Panc1 (cell line): ENCODE results near the gene SLC25A39. TPM values are rescaled to one million over a fixed set of nuclear protein-coding genes. Genes with fewer than 3 reads are reported as not detected.

Source experiments
- ATAC-seq: fragments of 200-7000 bp; cut with Tn5 transposase; 2 replicates; pipeline ENCODE4 v1.9.1; 2020; ENCODE audit warnings: mild to moderate bottlenecking, moderate library complexity
- BruUV-seq: library from RNA; stranded (reverse); fragments of 400-500 nt; replicated peaks from 2 replicates; lab custom pipeline; 2021; lab: Mats Ljungman, UMichigan
- CTCF ChIA-PET: fragments of 300-600 bp; sonication (Branson Sonifier 250); formaldehyde crosslinking; loops from one replicate; lab custom pipeline; 2022; ENCODE audit warnings: antibody characterized with exemption; lab: Charles Lee
- POLR2A ChIA-PET: fragments of 300-600 bp; sonication (Branson Sonifier 250); formaldehyde crosslinking; loops from one replicate; lab custom pipeline; 2022; ENCODE audit warnings: antibody characterized with exemption; lab: Charles Lee
- DNase-seq: peaks from one replicate; pipeline ENCODE4 v3.0.0-alpha.2; 2010; ENCODE audit warnings: low read depth, low spot score
- H3K27ac ChIP-seq: 2 replicates; pipeline ENCODE4 v1.5.1; 2011; ENCODE audit warnings: mild to moderate bottlenecking, low read length, inconsistent platforms
- H3K27me3 ChIP-seq: fragments of 200-500 bp; sonication (Bioruptor generic); 2 replicates; pipeline ENCODE4 v1.6.0; 2014; ENCODE audit warnings: low read length, inconsistent platforms; ENCODE audit not compliant: control insufficient read depth, insufficient read depth
- H3K36me3 ChIP-seq: fragments of 200-500 bp; sonication (Bioruptor generic); 2 replicates; pipeline ENCODE4 v1.5.1; 2014; ENCODE audit warnings: inconsistent platforms, mild to moderate bottlenecking, low read length, moderate library complexity; ENCODE audit not compliant: control insufficient read depth, insufficient read depth
- H3K4me1 ChIP-seq: 2 replicates; pipeline ENCODE4 v1.5.1; 2011; ENCODE audit warnings: inconsistent platforms, mild to moderate bottlenecking, low read length, moderate library complexity; ENCODE audit not compliant: control insufficient read depth, insufficient read depth
- H3K4me3 ChIP-seq, 2 experiments: 2 replicates each; pipeline ENCODE4 v1.5.1; 2011 to 2012; ENCODE audit warnings: low read depth in 2 of 2, low read length in 2 of 2, mild to moderate bottlenecking in 2 of 2, inconsistent platforms in 1 of 2, moderate library complexity in 1 of 2
- H3K9me3 ChIP-seq: fragments of 200-500 bp; sonication (Bioruptor generic); 2 replicates; pipeline ENCODE4 v1.5.1; 2014; ENCODE audit warnings: low read depth, mild to moderate bottlenecking, inconsistent platforms, low read length, moderate library complexity; ENCODE audit not compliant: control insufficient read depth, insufficient read depth
- CTCF ChIP-seq: fragments of 450-650 bp; IDR thresholded peaks from 2 replicates; pipeline ENCODE4 v1.5.1; 2017; ENCODE audit warnings: mild to moderate bottlenecking
- POLR2AphosphoS5 ChIP-seq: IDR thresholded peaks from 2 replicates; pipeline ENCODE4 v1.6.1; 2012; ENCODE audit warnings: mild to moderate bottlenecking, low read depth, low read length, moderate library complexity
- REST ChIP-seq, 2 experiments: IDR thresholded peaks; 2 replicates each; pipeline ENCODE4 v1.6.1; 2011 to 2012; ENCODE audit warnings: low read depth in 2 of 2, control low read depth in 1 of 2, low read length in 1 of 2, mild to moderate bottlenecking in 1 of 2, moderate library complexity in 1 of 2; ENCODE audit not compliant: insufficient read depth in 1 of 2
- SIN3A ChIP-seq: IDR thresholded peaks from 2 replicates; pipeline ENCODE4 v1.6.1; 2012; ENCODE audit warnings: low read depth, mild to moderate bottlenecking, low read length, moderate library complexity, borderline replicate concordance; ENCODE audit not compliant: insufficient read depth
- TCF7L2 ChIP-seq: IDR thresholded peaks from 2 replicates; pipeline ENCODE4 v1.6.1; 2011; ENCODE audit warnings: mild to moderate bottlenecking, low read depth, low read length, inconsistent platforms
- in situ Hi-C: cut with HindIII; loops from 2 replicates; pipeline ENCODE4 v1.10.0; 2016; ENCODE audit warnings: low sequenced_read_pairs, low pct_unique_long_range_greater_than_20kb
- intact Hi-C: fragments of 100-400 bp; cut with micrococcal nuclease; formaldehyde crosslinking; loops from one replicate; pipeline ENCODE4 v1.10.0; 2022; ENCODE audit not compliant: unreplicated experiment
- total RNA-seq: library from RNA; stranded (reverse); gene quantifications from one replicate; pipeline ENCODE4 v1.2.1, GENCODE V29; 2021; ENCODE audit not compliant: unreplicated experiment

Gene SLC25A39
- total RNA-seq, 1 experiment from 2014 or later: 138 TPM

- BruUV-seq: no TSS peak
- ATAC-seq (no peak), DNase-seq (no peak)
- in situ Hi-C loops: no loop called here
- intact Hi-C loops: no loop called here
- ChIA-PET POLR2A (no interaction called here), CTCF (no interaction called here)
- H3K27ac ChIP-seq: no peak overlapping the region
- H3K4me3 ChIP-seq: no peak overlapping the region
- no peaks in the 10 kb centered on the region for H3K36me3 ChIP-seq
- H3K4me1 ChIP-seq: peaks cover 6% of the 10 kb centered on the region; the same call in 1 of the 2 replicates
- H3K9me3 ChIP-seq: no peaks in the 10 kb centered on the region
- TF ChIP-seq TCF7L2 (no peak), CTCF (no peak), POLR2AphosphoS5 (no peak), REST (IDR thresholded peaks at IDR 0.05; ENCODE audit: insufficient read depth in 1 of 2, low read depth in 2 of 2, low read length in 1 of 2) (no peak), SIN3A (no peak)
- no peaks in the 10 kb centered on the region for H3K27me3 ChIP-seq
Observed at GRCh38 chr17:44360826-44361225, 36.2 kb upstream of the SLC25A39 start.

- no peaks in the 10 kb centered on the region for H3K9me3 ChIP-seq
- intact Hi-C loops: no loop called here
- no peak for TF ChIP-seq TCF7L2
- TF ChIP-seq SIN3A: no peak
- TF ChIP-seq REST (IDR thresholded peaks at IDR 0.05; ENCODE audit: insufficient read depth in 1 of 2, low read depth in 2 of 2, low read length in 1 of 2): no peak
- TF ChIP-seq POLR2AphosphoS5: no peak
- TF ChIP-seq CTCF: no peak
Observed at GRCh38 chr17:44360144-44360533, 35.5 kb upstream of the SLC25A39 start.

More at GRCh38 chr17:44360144-44360533, 35.5 kb upstream of the SLC25A39 start:
- in situ Hi-C loops: no loop called here
- ATAC-seq: no peak
- ChIA-PET POLR2A (no interaction called here), CTCF (interaction anchor here (0.9 kb wide), 1 partner anchor 124 kb away, joined by 3 read pairs; no protein-coding TSS in a partner anchor)
- Histone ChIP-seq H3K27me3 (no peaks in the 10 kb centered on the region), H3K4me1 (peaks cover 6% of the 10 kb centered on the region; the same call in 1 of the 2 replicates), H3K4me3 (no peak overlapping the region), H3K27ac (no peak overlapping the region), H3K36me3 (no peaks in the 10 kb centered on the region)
- DNase-seq: no peak
- no TSS peak for BruUV-seq
